Parathyroid adenoma (tissue), 2 donors: ENCODE data around the gene OR13C8.
"Not testable (repeated sequence)": the region's sequence is repeated elsewhere in the genome, so short reads cannot be mapped to it uniquely, and the experiment has no call there.

Source experiments
- H2AFZ ChIP-seq: fragments of 300-600 bp; sonication (generic); one replicate; pipeline ENCODE4 v1.7.0; 2017; ENCODE audit warnings: antibody characterized with exemption, mild to moderate bottlenecking
- H3K27ac ChIP-seq: fragments of 300-600 bp; sonication (generic); one replicate; pipeline ENCODE4 v1.7.0; 2017
- H3K27me3 ChIP-seq: fragments of 300-600 bp; sonication (generic); one replicate; pipeline ENCODE4 v1.7.0; 2017; ENCODE audit warnings: low read length; ENCODE audit not compliant: control insufficient read depth, insufficient read depth
- H3K36me3 ChIP-seq: fragments of 300-600 bp; sonication (generic); one replicate; pipeline ENCODE4 v1.7.0; 2017; ENCODE audit warnings: low read length; ENCODE audit not compliant: control insufficient read depth, insufficient read depth
- H3K4me1 ChIP-seq: fragments of 300-600 bp; sonication (generic); one replicate; pipeline ENCODE4 v1.7.0; 2017; ENCODE audit warnings: control low read depth
- H3K4me2 ChIP-seq: fragments of 300-600 bp; sonication (generic); one replicate; pipeline ENCODE4 v1.7.0; 2017; ENCODE audit warnings: low read length
- H3K4me3 ChIP-seq: fragments of 300-600 bp; sonication (generic); one replicate; pipeline ENCODE4 v1.7.0; 2017; ENCODE audit warnings: low read depth, low read length
- H3K79me2 ChIP-seq: fragments of 300-600 bp; sonication (generic); one replicate; pipeline ENCODE4 v1.7.0; 2017; ENCODE audit warnings: control low read depth
- H3K9ac ChIP-seq: fragments of 300-600 bp; sonication (generic); one replicate; pipeline ENCODE4 v1.7.0; 2017; ENCODE audit warnings: mild to moderate bottlenecking
- H3K9me3 ChIP-seq: fragments of 300-600 bp; sonication (generic); one replicate; pipeline ENCODE4 v1.7.0; 2017; ENCODE audit warnings: low read length; ENCODE audit not compliant: control insufficient read depth
- TF ChIP-seq, protein P1 (sequence below): fragments of 300-600 bp; sonication (generic); IDR thresholded peaks from one replicate; pipeline ENCODE4 v1.7.0; 2017; ENCODE audit warnings: antibody characterized with exemption, mild to moderate bottlenecking
- donor health status: primary hyperparathyroidism.

The OR13C8 gene

GRCh38 chr9:104568868-104569267, at the start of gene OR13C8:
Gene OR13C8 (plus strand): TSS chr9:104569168. CDS start chr9:104569168, 0 bp downstream.
- Histone ChIP-seq H3K4me1 (no peaks in the 10 kb centered on the region), H3K9ac (no peak within 1 kb of the TSS), H3K36me3 (no peaks in the 10 kb centered on the region), H3K27ac (no peak within 1 kb of the TSS), H3K79me2 (no peaks in the 10 kb centered on the region), H3K9me3 (no peaks in the 10 kb centered on the region), H2AFZ (no peak within 1 kb of the TSS), H3K4me3 (no peak within 1 kb of the TSS), H3K4me2 (no peak within 1 kb of the TSS), H3K27me3 (no peaks in the 10 kb centered on the region)
- TF ChIP-seq, protein P1, sequence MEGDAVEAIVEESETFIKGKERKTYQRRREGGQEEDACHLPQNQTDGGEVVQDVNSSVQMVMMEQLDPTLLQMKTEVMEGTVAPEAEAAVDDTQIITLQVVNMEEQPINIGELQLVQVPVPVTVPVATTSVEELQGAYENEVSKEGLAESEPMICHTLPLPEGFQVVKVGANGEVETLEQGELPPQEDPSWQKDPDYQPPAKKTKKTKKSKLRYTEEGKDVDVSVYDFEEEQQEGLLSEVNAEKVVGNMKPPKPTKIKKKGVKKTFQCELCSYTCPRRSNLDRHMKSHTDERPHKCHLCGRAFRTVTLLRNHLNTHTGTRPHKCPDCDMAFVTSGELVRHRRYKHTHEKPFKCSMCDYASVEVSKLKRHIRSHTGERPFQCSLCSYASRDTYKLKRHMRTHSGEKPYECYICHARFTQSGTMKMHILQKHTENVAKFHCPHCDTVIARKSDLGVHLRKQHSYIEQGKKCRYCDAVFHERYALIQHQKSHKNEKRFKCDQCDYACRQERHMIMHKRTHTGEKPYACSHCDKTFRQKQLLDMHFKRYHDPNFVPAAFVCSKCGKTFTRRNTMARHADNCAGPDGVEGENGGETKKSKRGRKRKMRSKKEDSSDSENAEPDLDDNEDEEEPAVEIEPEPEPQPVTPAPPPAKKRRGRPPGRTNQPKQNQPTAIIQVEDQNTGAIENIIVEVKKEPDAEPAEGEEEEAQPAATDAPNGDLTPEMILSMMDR, result no peak

- H3K36me3 ChIP-seq, H3K9me3 ChIP-seq, H3K4me2 ChIP-seq, H3K9ac ChIP-seq, H2AFZ ChIP-seq, H3K4me3 ChIP-seq, H3K4me1 ChIP-seq, H3K27ac ChIP-seq, H3K27me3 ChIP-seq, H3K79me2 ChIP-seq: not testable (repeated sequence)
Observed at GRCh38 chr9:104520241-104520640, 48.7 kb upstream of the OR13C8 start.

DNA sequence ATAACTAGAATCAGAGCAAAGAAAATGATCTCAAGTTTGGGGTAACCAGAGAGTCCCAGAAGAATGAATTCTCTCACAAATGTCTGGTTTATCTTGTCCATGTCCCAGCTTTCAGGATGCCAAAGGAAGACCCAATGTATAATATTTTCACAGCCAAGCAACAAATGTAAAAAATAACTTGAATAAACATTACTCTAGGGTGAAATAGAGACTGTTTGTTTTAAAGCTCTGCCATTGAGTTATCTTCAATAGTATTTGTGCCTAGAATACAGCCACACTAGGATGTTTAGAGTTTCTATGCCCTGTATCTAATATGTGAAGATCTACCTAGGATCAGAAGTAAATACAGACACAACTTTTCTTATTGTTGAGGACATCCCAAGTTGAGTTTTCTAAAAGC, 41.9 kb upstream of the OR13C8 start, which contains the start of gene OR13C4:
OR13C4 (minus strand) TSS at position 101 of the 400 bp plus-strand sequence; CDS start at position 101, 0 bp downstream.
- Histone ChIP-seq H3K4me3 (no peak within 1 kb of the TSS), H3K79me2 (no peaks in the 10 kb centered on the region), H3K27me3 (no peaks in the 10 kb centered on the region), H3K36me3 (no peaks in the 10 kb centered on the region), H2AFZ (no peak within 1 kb of the TSS), H3K9ac (no peak within 1 kb of the TSS), H3K9me3 (no peaks in the 10 kb centered on the region), H3K4me1 (no peaks in the 10 kb centered on the region), H3K4me2 (no peak within 1 kb of the TSS), H3K27ac (no peak within 1 kb of the TSS)
- TF ChIP-seq, protein P1, result no peak

GRCh38 chr9:104536756-104537155, 32.2 kb upstream of the OR13C8 start, which contains the start of gene OR13C3:
Gene OR13C3 (minus strand): TSS chr9:104536856. CDS start chr9:104536723, 133 bp downstream.
- Histone ChIP-seq H3K79me2 (no peaks in the 10 kb centered on the region), H2AFZ (no peak within 1 kb of the TSS), H3K4me2 (no peak within 1 kb of the TSS), H3K27me3 (no peaks in the 10 kb centered on the region), H3K9ac (no peak within 1 kb of the TSS), H3K4me3 (no peak within 1 kb of the TSS), H3K9me3 (no peaks in the 10 kb centered on the region), H3K4me1 (no peaks in the 10 kb centered on the region), H3K27ac (no peak within 1 kb of the TSS), H3K36me3 (no peaks in the 10 kb centered on the region)
- TF ChIP-seq, protein P1, result no peak

DNA sequence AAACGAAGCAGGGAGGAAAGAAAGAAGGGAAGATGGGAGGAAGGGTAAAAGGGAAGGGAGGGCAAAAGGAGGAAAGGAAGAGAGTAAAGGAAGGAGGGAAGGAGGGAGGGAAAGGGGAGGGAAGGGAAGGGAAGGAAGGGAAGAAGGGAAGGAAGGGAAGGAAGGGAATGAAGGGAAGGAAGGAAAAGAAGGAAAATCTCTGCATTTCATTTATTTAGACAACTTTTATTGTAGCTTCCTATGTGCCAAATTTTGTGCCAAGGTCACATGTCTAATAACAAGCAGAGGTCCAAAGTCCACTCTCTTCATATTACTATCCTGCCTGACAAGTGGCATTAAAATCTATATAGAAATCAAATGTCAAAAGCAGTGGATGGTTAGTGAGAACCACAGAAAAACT, 29.7 kb upstream of the OR13C8 start:
- Histone ChIP-seq H3K36me3 (no peaks in the 10 kb centered on the region), H3K9ac (no peak overlapping the region), H3K27me3 (no peaks in the 10 kb centered on the region), H3K4me1 (no peaks in the 10 kb centered on the region), H2AFZ (no peak overlapping the region), H3K4me3 (no peak overlapping the region), H3K9me3 (no peaks in the 10 kb centered on the region), H3K79me2 (no peaks in the 10 kb centered on the region), H3K4me2 (no peak overlapping the region), H3K27ac (no peak overlapping the region)
- TF ChIP-seq, protein P1, result no peak
